ENCODE results near the gene CHRD. TPM values are rescaled to one million over a fixed set of nuclear protein-coding genes. Genes with fewer than 3 reads are reported as not detected.

CHRD gene
- polyA plus RNA-seq, 1 of the 3 experiments (the other 2 are of a cell fraction): 0.95 TPM

DNA sequence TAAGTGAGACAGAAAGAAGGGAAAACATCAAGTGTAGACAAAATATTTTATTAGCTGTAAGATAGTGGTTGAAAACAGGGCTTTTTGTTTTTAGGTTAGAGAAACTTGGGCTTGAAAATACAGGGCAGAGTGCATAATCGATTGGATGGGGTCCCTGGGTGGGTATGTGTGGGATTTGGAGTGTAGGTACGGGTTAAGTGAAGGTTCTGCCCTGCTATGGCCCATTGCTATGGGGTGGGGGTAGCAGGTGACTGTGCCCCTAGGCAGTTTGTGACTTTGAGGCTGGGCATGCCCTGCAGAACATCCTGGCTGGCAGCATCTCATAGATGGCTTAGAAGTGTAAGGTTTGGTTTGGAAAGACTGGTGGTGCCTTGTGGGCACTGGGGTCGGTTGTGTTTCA lies 46.2 kb upstream of the CHRD start:
- Histone ChIP-seq H3K27me3 (ENCODE audit: insufficient read depth) (no peaks in the 10 kb centered on the region), H3K4me1 (ENCODE audit: control insufficient read depth in 1 of 2, insufficient read depth in 2 of 2, low read depth in 1 of 2, low read length in 1 of 2) (peaks cover 31 to 47% of the 10 kb centered on the region in 2 experiments; a peak in 3 of 4 replicates), H3K9me3 (no peaks in the 10 kb centered on the region), H3K36me3 (replicated peaks in 1 of 2; ENCODE audit: control insufficient read depth in 1 of 2, insufficient read depth in 2 of 2, low read length in 1 of 2) (peaks cover 49 to 57% of the 10 kb centered on the region in 2 experiments), H2AFZ (ENCODE audit: low read depth) (no peak overlapping the region), H3K27ac (ENCODE audit: low read depth in 2 of 2, low read length in 1 of 2) (peak overlapping the region in 1 of 2 experiments; percentile 90; a peak in 2 of 4 replicates), H3K9ac (peak overlapping the region; percentile 53), H3F3A (replicated peaks; ENCODE audit: insufficient read depth) (peaks cover 68% of the 10 kb centered on the region), H3K4me3 (ENCODE audit: low read depth in 2 of 2, low read length in 1 of 2) (no peak overlapping the region), H3K79me2 (ENCODE audit: insufficient read depth) (peaks cover 59% of the 10 kb centered on the region), H4K20me1 (ENCODE audit: insufficient read depth) (peaks cover 23% of the 10 kb centered on the region), H3K4me2 (0 out of 2 replicates have a peak overlapping the region, but pooled peaks have one; percentile 21), H3K9me2 (no peaks in the 10 kb centered on the region)
- WGBS (ENCODE audit: low lambda C conversion rate): 83% methylated on average over 3 of the region's 3 CpGs
- ChIA-PET CTCF (no interaction called here), POLR2A (no interaction called here)
- no peak for DNase-seq
- TF ChIP-seq YY1 (IDR thresholded peaks at IDR 0.05; ENCODE audit: low read depth) (no peak), REST (IDR thresholded peaks at IDR 0.05; ENCODE audit: low read depth, low read length) (no peak), USF2 (IDR thresholded peaks at IDR 0.05; ENCODE audit: borderline replicate concordance, low read depth, low read length) (no peak), RFX5 (IDR thresholded peaks at IDR 0.05; ENCODE audit: low read length) (no peak), POLR2AphosphoS5 (IDR thresholded peaks at IDR 0.05; ENCODE audit: low read depth, low read length) (no peak), RAD21 (IDR thresholded peaks at IDR 0.05; ENCODE audit: low read length) (no peak), GABPA (IDR thresholded peaks at IDR 0.05; ENCODE audit: low read depth) (no peak), EP300 (IDR thresholded peaks at IDR 0.05; ENCODE audit: borderline replicate concordance in 1 of 2, low read depth in 1 of 2, low read length in 1 of 2) (no peak), EZH2phosphoT487 (IDR thresholded peaks at IDR 0.05; ENCODE audit: borderline replicate concordance, low read depth) (no peak), TCF12 (IDR thresholded peaks at IDR 0.05) (no peak), FOXM1 (IDR thresholded peaks at IDR 0.05; ENCODE audit: low read depth) (no peak), GATA2 (CRISPR knock-in tag; IDR thresholded peaks at IDR 0.05) (no peak), PBX3 (IDR thresholded peaks at IDR 0.05) (no peak), MAX (IDR thresholded peaks at IDR 0.05; ENCODE audit: low read depth) (no peak)
- TF ChIP-seq, protein P1, sequence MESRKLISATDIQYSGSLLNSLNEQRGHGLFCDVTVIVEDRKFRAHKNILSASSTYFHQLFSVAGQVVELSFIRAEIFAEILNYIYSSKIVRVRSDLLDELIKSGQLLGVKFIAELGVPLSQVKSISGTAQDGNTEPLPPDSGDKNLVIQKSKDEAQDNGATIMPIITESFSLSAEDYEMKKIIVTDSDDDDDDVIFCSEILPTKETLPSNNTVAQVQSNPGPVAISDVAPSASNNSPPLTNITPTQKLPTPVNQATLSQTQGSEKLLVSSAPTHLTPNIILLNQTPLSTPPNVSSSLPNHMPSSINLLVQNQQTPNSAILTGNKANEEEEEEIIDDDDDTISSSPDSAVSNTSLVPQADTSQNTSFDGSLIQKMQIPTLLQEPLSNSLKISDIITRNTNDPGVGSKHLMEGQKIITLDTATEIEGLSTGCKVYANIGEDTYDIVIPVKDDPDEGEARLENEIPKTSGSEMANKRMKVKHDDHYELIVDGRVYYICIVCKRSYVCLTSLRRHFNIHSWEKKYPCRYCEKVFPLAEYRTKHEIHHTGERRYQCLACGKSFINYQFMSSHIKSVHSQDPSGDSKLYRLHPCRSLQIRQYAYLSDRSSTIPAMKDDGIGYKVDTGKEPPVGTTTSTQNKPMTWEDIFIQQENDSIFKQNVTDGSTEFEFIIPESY (IDR thresholded peaks at IDR 0.05; ENCODE audit: borderline replicate concordance, low read depth): no peak
- TF ChIP-seq, protein P2, sequence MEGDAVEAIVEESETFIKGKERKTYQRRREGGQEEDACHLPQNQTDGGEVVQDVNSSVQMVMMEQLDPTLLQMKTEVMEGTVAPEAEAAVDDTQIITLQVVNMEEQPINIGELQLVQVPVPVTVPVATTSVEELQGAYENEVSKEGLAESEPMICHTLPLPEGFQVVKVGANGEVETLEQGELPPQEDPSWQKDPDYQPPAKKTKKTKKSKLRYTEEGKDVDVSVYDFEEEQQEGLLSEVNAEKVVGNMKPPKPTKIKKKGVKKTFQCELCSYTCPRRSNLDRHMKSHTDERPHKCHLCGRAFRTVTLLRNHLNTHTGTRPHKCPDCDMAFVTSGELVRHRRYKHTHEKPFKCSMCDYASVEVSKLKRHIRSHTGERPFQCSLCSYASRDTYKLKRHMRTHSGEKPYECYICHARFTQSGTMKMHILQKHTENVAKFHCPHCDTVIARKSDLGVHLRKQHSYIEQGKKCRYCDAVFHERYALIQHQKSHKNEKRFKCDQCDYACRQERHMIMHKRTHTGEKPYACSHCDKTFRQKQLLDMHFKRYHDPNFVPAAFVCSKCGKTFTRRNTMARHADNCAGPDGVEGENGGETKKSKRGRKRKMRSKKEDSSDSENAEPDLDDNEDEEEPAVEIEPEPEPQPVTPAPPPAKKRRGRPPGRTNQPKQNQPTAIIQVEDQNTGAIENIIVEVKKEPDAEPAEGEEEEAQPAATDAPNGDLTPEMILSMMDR (IDR thresholded peaks at IDR 0.05): no peak
- TF ChIP-seq, protein P3, sequence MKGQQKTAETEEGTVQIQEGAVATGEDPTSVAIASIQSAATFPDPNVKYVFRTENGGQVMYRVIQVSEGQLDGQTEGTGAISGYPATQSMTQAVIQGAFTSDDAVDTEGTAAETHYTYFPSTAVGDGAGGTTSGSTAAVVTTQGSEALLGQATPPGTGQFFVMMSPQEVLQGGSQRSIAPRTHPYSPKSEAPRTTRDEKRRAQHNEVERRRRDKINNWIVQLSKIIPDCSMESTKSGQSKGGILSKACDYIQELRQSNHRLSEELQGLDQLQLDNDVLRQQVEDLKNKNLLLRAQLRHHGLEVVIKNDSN (IDR thresholded peaks at IDR 0.05; ENCODE audit: borderline replicate concordance, low read depth): no peak
